ENCODE data around the gene RPL37.

DNA sequence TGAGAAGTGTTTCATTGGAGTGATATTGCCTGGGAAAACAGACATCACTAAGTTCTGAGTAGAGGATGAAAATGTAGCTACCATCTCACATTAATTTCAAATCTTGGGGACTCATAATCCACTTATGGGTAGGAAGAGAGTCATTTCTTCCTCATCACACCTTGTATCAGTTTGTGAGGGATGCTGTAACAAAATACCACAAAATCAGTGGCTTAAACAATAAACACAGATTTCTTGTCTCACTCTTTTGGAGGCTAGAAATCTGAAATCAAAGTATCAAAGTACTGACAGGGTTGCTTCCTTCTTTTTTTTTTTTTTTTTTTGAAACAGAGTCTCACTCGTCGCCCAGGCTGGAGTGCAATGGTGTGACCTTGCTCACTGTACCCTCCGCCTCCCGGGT lies 9.5 kb upstream of the RPL37 start:
- no peak for TF ChIP-seq EP300 (IDR thresholded peaks at IDR 0.05)
- TF ChIP-seq POLR2A (IDR thresholded peaks at IDR 0.05) = no peak
- TF ChIP-seq, protein P1, sequence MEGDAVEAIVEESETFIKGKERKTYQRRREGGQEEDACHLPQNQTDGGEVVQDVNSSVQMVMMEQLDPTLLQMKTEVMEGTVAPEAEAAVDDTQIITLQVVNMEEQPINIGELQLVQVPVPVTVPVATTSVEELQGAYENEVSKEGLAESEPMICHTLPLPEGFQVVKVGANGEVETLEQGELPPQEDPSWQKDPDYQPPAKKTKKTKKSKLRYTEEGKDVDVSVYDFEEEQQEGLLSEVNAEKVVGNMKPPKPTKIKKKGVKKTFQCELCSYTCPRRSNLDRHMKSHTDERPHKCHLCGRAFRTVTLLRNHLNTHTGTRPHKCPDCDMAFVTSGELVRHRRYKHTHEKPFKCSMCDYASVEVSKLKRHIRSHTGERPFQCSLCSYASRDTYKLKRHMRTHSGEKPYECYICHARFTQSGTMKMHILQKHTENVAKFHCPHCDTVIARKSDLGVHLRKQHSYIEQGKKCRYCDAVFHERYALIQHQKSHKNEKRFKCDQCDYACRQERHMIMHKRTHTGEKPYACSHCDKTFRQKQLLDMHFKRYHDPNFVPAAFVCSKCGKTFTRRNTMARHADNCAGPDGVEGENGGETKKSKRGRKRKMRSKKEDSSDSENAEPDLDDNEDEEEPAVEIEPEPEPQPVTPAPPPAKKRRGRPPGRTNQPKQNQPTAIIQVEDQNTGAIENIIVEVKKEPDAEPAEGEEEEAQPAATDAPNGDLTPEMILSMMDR (IDR thresholded peaks at IDR 0.05) = no peak
- no peak for TF ChIP-seq POLR2AphosphoS5 (IDR thresholded peaks at IDR 0.05)
